ENCODE measurements around the gene NF1.
"Not testable (repeated sequence)": the region's sequence is repeated elsewhere in the genome, so short reads cannot be mapped to it uniquely, and the experiment has no call there.

The NF1 gene

GRCh38 chr17:31309556-31309955, 214.8 kb downstream of the NF1 start:
- Histone ChIP-seq H3K4me3 (ENCODE audit: control insufficient read depth in 1 of 7, extremely low read depth in 1 of 7, insufficient read depth in 4 of 7, low read depth in 2 of 7, low read length in 6 of 7) (peak overlapping the region in 6 of 7 experiments; percentile 63 to 98 (median 80)), H3K9me3 (ENCODE audit: control extremely low read depth in 1 of 5, control insufficient read depth in 4 of 5, insufficient read depth in 2 of 5, low read depth in 1 of 5, low read length in 4 of 5) (no peaks in the 10 kb centered on the region), H3K4me1 (ENCODE audit: control extremely low read depth in 1 of 4, control insufficient read depth in 4 of 4, insufficient read depth in 4 of 4, low read length in 3 of 4) (peaks cover 32 to 68% (median 55%) of the 10 kb centered on the region in 4 experiments), H3K27ac (ENCODE audit: insufficient read depth in 1 of 2, low read depth in 1 of 2, low read length in 2 of 2, poor library complexity in 1 of 2, severe bottlenecking in 2 of 2) (peak overlapping the region; percentile 82 to 91), H3K27me3 (replicated peaks in 2 of 5; ENCODE audit: control insufficient read depth in 4 of 5, insufficient read depth in 5 of 5, low read length in 4 of 5) (no peaks in the 10 kb centered on the region), H3K36me3 (ENCODE audit: control insufficient read depth in 4 of 4, insufficient read depth in 4 of 4, low read length in 3 of 4) (peaks cover 6 to 17% (median 12%) of the 10 kb centered on the region in 4 experiments)
- ChIA-PET CTCF (interaction anchor here (0.6 to 0.8 kb wide), 2 partner anchors 11 to 30 kb away, joined by 3 read pairs; no protein-coding TSS in a partner anchor), POLR2A (interaction anchor here (1.0 to 1.2 kb wide), 3 partner anchors 10 to 53 kb away, joined by 3 to 7 read pairs (median 3); partner anchors contain the start of gene EVI2A)
- WGBS (ENCODE audit: insufficient coverage) = 0% methylated on average over 1 of the region's 2 CpGs
- DNase-seq = peak; percentile 84 to 95 (median 92)

- peak overlapping the region; percentile 82 to 91 for H3K27ac ChIP-seq (ENCODE audit: insufficient read depth in 1 of 2, low read depth in 1 of 2, low read length in 2 of 2, poor library complexity in 1 of 2, severe bottlenecking in 2 of 2)
- POLR2A ChIA-PET = interaction anchor here (0.7 to 1.2 kb wide), 3 partner anchors 9 to 53 kb away, joined by 3 to 7 read pairs (median 6); no protein-coding TSS in a partner anchor
- peak overlapping the region in 6 of 7 experiments; percentile 63 to 98 (median 80) for H3K4me3 ChIP-seq (ENCODE audit: control insufficient read depth in 1 of 7, extremely low read depth in 1 of 7, insufficient read depth in 4 of 7, low read depth in 2 of 7, low read length in 6 of 7)
- no peaks in the 10 kb centered on the region for H3K9me3 ChIP-seq (ENCODE audit: control extremely low read depth in 1 of 5, control insufficient read depth in 4 of 5, insufficient read depth in 2 of 5, low read depth in 1 of 5, low read length in 4 of 5)
- H3K4me1 ChIP-seq (ENCODE audit: control extremely low read depth in 1 of 4, control insufficient read depth in 4 of 4, insufficient read depth in 4 of 4, low read length in 3 of 4) = peaks cover 36 to 74% (median 62%) of the 10 kb centered on the region in 4 experiments
- WGBS (ENCODE audit: insufficient coverage) = 0% methylated on average over 2 of the region's 2 CpGs
- H3K27me3 ChIP-seq (replicated peaks in 2 of 5; ENCODE audit: control insufficient read depth in 4 of 5, insufficient read depth in 5 of 5, low read length in 4 of 5) = no peaks in the 10 kb centered on the region
- peaks cover 0 to 10% (median 5%) of the 10 kb centered on the region in 4 experiments for H3K36me3 ChIP-seq (ENCODE audit: control insufficient read depth in 4 of 4, insufficient read depth in 4 of 4, low read length in 3 of 4)
- CTCF ChIA-PET = interaction anchor here (0.7 to 1.1 kb wide), 3 partner anchors 10 to 69 kb away, joined by 3 to 5 read pairs (median 5); no protein-coding TSS in a partner anchor
- peak in 2 of 3 donors; percentile 54 to 63 for DNase-seq
These were observed 215.5 kb downstream of the NF1 start for GRCh38 chr17:31310260-31310659.

- peak in 1 of 3 donors; percentile 43 for DNase-seq
- peak overlapping the region in 6 of 7 experiments; percentile 63 to 98 (median 80) for H3K4me3 ChIP-seq (ENCODE audit: control insufficient read depth in 1 of 7, extremely low read depth in 1 of 7, insufficient read depth in 4 of 7, low read depth in 2 of 7, low read length in 6 of 7)
- H3K27me3 ChIP-seq (replicated peaks in 2 of 5; ENCODE audit: control insufficient read depth in 4 of 5, insufficient read depth in 5 of 5, low read length in 4 of 5) = no peaks in the 10 kb centered on the region
- peaks cover 36 to 77% (median 68%) of the 10 kb centered on the region in 4 experiments for H3K4me1 ChIP-seq (ENCODE audit: control extremely low read depth in 1 of 4, control insufficient read depth in 4 of 4, insufficient read depth in 4 of 4, low read length in 3 of 4)
- POLR2A ChIA-PET = interaction anchor here (0.6 to 1.2 kb wide), 3 partner anchors 9 to 1134 kb away, joined by 3 to 7 read pairs (median 6); no protein-coding TSS in a partner anchor
- peak overlapping the region; percentile 82 to 91 for H3K27ac ChIP-seq (ENCODE audit: insufficient read depth in 1 of 2, low read depth in 1 of 2, low read length in 2 of 2, poor library complexity in 1 of 2, severe bottlenecking in 2 of 2)
- H3K9me3 ChIP-seq (ENCODE audit: control extremely low read depth in 1 of 5, control insufficient read depth in 4 of 5, insufficient read depth in 2 of 5, low read depth in 1 of 5, low read length in 4 of 5) = no peaks in the 10 kb centered on the region
- peaks cover 0 to 6% (median 2%) of the 10 kb centered on the region in 4 experiments for H3K36me3 ChIP-seq (ENCODE audit: control insufficient read depth in 4 of 4, insufficient read depth in 4 of 4, low read length in 3 of 4)
- no CpG with 5 or more reads among the region's 7 CpGs for WGBS (ENCODE audit: insufficient coverage)
- CTCF ChIA-PET = interaction anchor here (1.1 kb wide), 2 partner anchors 9 to 62 kb away, joined by 4 to 5 read pairs; no protein-coding TSS in a partner anchor
These were observed 216.1 kb downstream of the NF1 start for GRCh38 chr17:31310886-31311285.

GRCh38 chr17:31311526-31311925, 216.7 kb downstream of the NF1 start:
- Histone ChIP-seq H3K27ac (ENCODE audit: insufficient read depth in 1 of 2, low read depth in 1 of 2, low read length in 2 of 2, poor library complexity in 1 of 2, severe bottlenecking in 2 of 2) (peak overlapping the region in 1 of 2 experiments; percentile 91), H3K27me3 (replicated peaks in 2 of 5; ENCODE audit: control insufficient read depth in 4 of 5, insufficient read depth in 5 of 5, low read length in 4 of 5) (no peaks in the 10 kb centered on the region), H3K4me3 (ENCODE audit: control insufficient read depth in 1 of 7, extremely low read depth in 1 of 7, insufficient read depth in 4 of 7, low read depth in 2 of 7, low read length in 6 of 7) (peak overlapping the region in 6 of 7 experiments; percentile 63 to 98 (median 80)), H3K4me1 (ENCODE audit: control extremely low read depth in 1 of 4, control insufficient read depth in 4 of 4, insufficient read depth in 4 of 4, low read length in 3 of 4) (peaks cover 38 to 79% (median 71%) of the 10 kb centered on the region in 4 experiments), H3K9me3 (ENCODE audit: control extremely low read depth in 1 of 5, control insufficient read depth in 4 of 5, insufficient read depth in 2 of 5, low read depth in 1 of 5, low read length in 4 of 5) (no peaks in the 10 kb centered on the region), H3K36me3 (ENCODE audit: control insufficient read depth in 4 of 4, insufficient read depth in 4 of 4, low read length in 3 of 4) (peaks cover 0 to under 1% (median 0%) of the 10 kb centered on the region in 4 experiments)
- ChIA-PET POLR2A (interaction anchor here (0.6 kb wide), 2 partner anchors 312 to 1135 kb away, joined by 3 read pairs; no protein-coding TSS in a partner anchor), CTCF (interaction anchor here (0.6 to 1.1 kb wide), 3 partner anchors 8 to 61 kb away, joined by 3 to 5 read pairs (median 4); no protein-coding TSS in a partner anchor)
- DNase-seq = no peak
- WGBS (ENCODE audit: insufficient coverage) = no CpG with 5 or more reads among the region's 3 CpGs

- CTCF ChIA-PET = interaction anchor here (0.7 to 1.1 kb wide), 2 partner anchors 8 to 265 kb away, joined by 3 to 4 read pairs; no protein-coding TSS in a partner anchor
- H3K27me3 ChIP-seq (replicated peaks in 2 of 5; ENCODE audit: control insufficient read depth in 4 of 5, insufficient read depth in 5 of 5, low read length in 4 of 5); POLR2A ChIA-PET; H3K36me3 ChIP-seq (ENCODE audit: control insufficient read depth in 4 of 4, insufficient read depth in 4 of 4, low read length in 3 of 4); H3K9me3 ChIP-seq (ENCODE audit: control extremely low read depth in 1 of 5, control insufficient read depth in 4 of 5, insufficient read depth in 2 of 5, low read depth in 1 of 5, low read length in 4 of 5): not testable (repeated sequence)
- H3K4me1 ChIP-seq (ENCODE audit: control extremely low read depth in 1 of 4, control insufficient read depth in 4 of 4, insufficient read depth in 4 of 4, low read length in 3 of 4) = peaks cover 40 to 82% (median 73%) of the 10 kb centered on the region in 4 experiments
- peak overlapping the region; percentile 46 to 91 for H3K27ac ChIP-seq (ENCODE audit: insufficient read depth in 1 of 2, low read depth in 1 of 2, low read length in 2 of 2, poor library complexity in 1 of 2, severe bottlenecking in 2 of 2)
- H3K4me3 ChIP-seq (ENCODE audit: control insufficient read depth in 1 of 7, extremely low read depth in 1 of 7, insufficient read depth in 4 of 7, low read depth in 2 of 7, low read length in 6 of 7) = peak overlapping the region in 6 of 7 experiments; percentile 63 to 98 (median 80)
- WGBS (ENCODE audit: insufficient coverage) = 22% methylated on average over 1 of the region's 7 CpGs
- peak in 1 of 3 donors; percentile 30 for DNase-seq
These were observed 217.4 kb downstream of the NF1 start for GRCh38 chr17:31312223-31312622.

GRCh38 chr17:31313982-31314781, 219.4 kb downstream of the NF1 start, which contains the start of gene EVI2B:
Gene EVI2B (minus strand): TSS chr17:31314054. CDS start chr17:31305609, 8,445 bp downstream.
- H3K27me3 ChIP-seq (replicated peaks in 2 of 5; ENCODE audit: control insufficient read depth in 4 of 5, insufficient read depth in 5 of 5, low read length in 4 of 5) = no peaks in the 10 kb centered on the region

More at GRCh38 chr17:31313982-31314781, 219.4 kb downstream of the NF1 start, which contains the start of gene EVI2B:
- POLR2A ChIA-PET = interaction anchor here (0.6 kb wide), 1 partner anchor 211 kb away, joined by 3 read pairs; no protein-coding TSS in a partner anchor
- peak; percentile 90 to 96 (median 95) for DNase-seq
- peak within 1 kb of the TSS; percentile 35 to 98 (median 74) for H3K4me3 ChIP-seq (ENCODE audit: control insufficient read depth in 1 of 7, extremely low read depth in 1 of 7, insufficient read depth in 4 of 7, low read depth in 2 of 7, low read length in 6 of 7)
- peak within 1 kb of the TSS; percentile 74 to 91 for H3K27ac ChIP-seq (ENCODE audit: insufficient read depth in 1 of 2, low read depth in 1 of 2, low read length in 2 of 2, poor library complexity in 1 of 2, severe bottlenecking in 2 of 2)
- CTCF ChIA-PET = interaction anchor here (0.7 to 1.3 kb wide), 2 partner anchors 15 to 25 kb away, joined by 3 to 4 read pairs; no protein-coding TSS in a partner anchor
- no peaks in the 10 kb centered on the region for H3K9me3 ChIP-seq (ENCODE audit: control extremely low read depth in 1 of 5, control insufficient read depth in 4 of 5, insufficient read depth in 2 of 5, low read depth in 1 of 5, low read length in 4 of 5)
- no peaks in the 10 kb centered on the region for H3K36me3 ChIP-seq (ENCODE audit: control insufficient read depth in 4 of 4, insufficient read depth in 4 of 4, low read length in 3 of 4)
- peaks cover 36 to 82% (median 72%) of the 10 kb centered on the region in 4 experiments for H3K4me1 ChIP-seq (ENCODE audit: control extremely low read depth in 1 of 4, control insufficient read depth in 4 of 4, insufficient read depth in 4 of 4, low read length in 3 of 4)
- WGBS (ENCODE audit: insufficient coverage) = no CpG with 5 or more reads among the region's 3 CpGs

Measured in common myeloid progenitor, CD34-positive (primary cell).